Activated naive CD4-positive, alpha-beta T cell treated with anti-CD3 and anti-CD28 coated beads, Interleukin-2, amount 50 U/mL, for 24 hours (primary cell): ENCODE data around the gene HELZ.
"Not testable (repeated sequence)": the region's sequence is repeated elsewhere in the genome, so short reads cannot be mapped to it uniquely, and the experiment has no call there.

Experiments used
- H3K27ac Mint-ChIP-seq: one replicate; pipeline ENCODE4 v1.8.0; 2021; ENCODE audit warnings: mild to moderate bottlenecking, mixed read lengths
- H3K27me3 Mint-ChIP-seq: one replicate; pipeline ENCODE4 v1.8.0; 2021; ENCODE audit warnings: mixed read lengths
- H3K36me3 Mint-ChIP-seq: one replicate; pipeline ENCODE4 v1.8.0; 2021; ENCODE audit warnings: mixed read lengths
- H3K4me1 Mint-ChIP-seq: one replicate; pipeline ENCODE4 v1.8.0; 2021; ENCODE audit warnings: mixed read lengths
- H3K4me3 Mint-ChIP-seq: one replicate; pipeline ENCODE4 v1.8.0; 2021; ENCODE audit warnings: mild to moderate bottlenecking, mixed read lengths
- H3K9me3 Mint-ChIP-seq: one replicate; pipeline ENCODE4 v1.8.0; 2021; ENCODE audit warnings: mixed read lengths

HELZ gene

GRCh38 chr17:67245073-67245693, at the start of gene HELZ:
HELZ (minus strand) TSS chr17:67245196; CDS start chr17:67218804, 26,392 bp downstream.
- Mint-ChIP-seq H3K36me3 (peaks cover 3% of the 10 kb centered on the region), H3K9me3 (no peaks in the 10 kb centered on the region), H3K4me3 (peak within 1 kb of the TSS; percentile 88), H3K27ac (peak within 1 kb of the TSS; percentile 81), H3K4me1 (peaks cover 51% of the 10 kb centered on the region), H3K27me3 (no peaks in the 10 kb centered on the region)

GRCh38 chr17:67293251-67294203, 48.5 kb upstream of the HELZ start:
- Mint-ChIP-seq H3K4me3 (no peak overlapping the region), H3K36me3 (no peaks in the 10 kb centered on the region), H3K27me3 (no peaks in the 10 kb centered on the region), H3K4me1 (peaks cover 6% of the 10 kb centered on the region), H3K27ac (no peak overlapping the region), H3K9me3 (no peaks in the 10 kb centered on the region)

DNA sequence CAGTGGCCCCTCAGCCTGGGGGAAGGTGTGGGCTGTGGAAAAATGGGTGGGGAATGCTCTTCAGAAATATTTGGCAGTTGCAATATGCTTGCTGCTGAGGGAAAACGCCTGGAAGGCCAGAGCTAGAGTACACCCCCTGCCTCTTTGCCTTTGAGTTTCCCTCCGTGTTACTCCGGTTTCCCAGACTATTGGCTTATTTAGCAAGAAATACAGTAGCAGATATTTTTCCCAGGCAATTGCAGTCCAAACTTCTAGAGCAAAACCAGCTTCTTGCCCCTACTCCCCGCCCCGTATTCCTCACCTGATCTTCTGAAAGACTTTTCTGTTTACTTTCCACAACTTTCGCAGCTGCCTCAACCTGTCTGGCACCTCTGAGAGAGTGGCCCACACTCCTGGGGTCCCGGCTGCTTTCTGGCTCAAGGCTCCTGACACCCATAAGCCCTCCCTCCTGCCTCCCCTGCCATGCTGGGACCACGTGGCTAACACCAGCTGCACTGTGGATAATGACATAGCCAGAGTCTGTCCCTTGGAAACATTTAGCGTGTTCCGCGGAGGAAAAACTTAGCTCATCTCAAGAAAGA, 45.8 kb upstream of the HELZ start:
- Mint-ChIP-seq H3K4me1 (peaks cover 6% of the 10 kb centered on the region), H3K27ac (no peak overlapping the region), H3K4me3 (no peak overlapping the region), H3K9me3 (no peaks in the 10 kb centered on the region), H3K27me3 (no peaks in the 10 kb centered on the region), H3K36me3 (no peaks in the 10 kb centered on the region)

DNA sequence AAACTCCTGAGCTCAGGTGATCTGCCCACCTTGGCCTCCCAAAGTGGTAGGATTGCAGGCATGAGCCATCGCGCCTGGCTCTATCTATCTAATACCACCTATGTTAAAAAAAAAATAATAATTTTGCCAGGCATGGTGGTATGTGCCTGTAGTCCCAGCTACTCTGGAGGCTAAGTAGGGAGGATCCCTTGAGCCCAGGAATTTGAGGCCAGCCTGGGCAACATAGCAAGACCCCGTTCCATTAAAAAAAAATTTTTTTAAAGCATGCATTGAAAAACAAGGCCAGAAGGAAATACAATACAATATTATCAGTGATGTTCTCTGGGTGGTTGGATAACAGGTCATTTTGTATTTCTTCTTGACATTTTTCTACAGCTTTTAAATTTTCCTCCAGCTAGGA, 45.2 kb upstream of the HELZ start:
- no peaks in the 10 kb centered on the region for H3K9me3 Mint-ChIP-seq
- H3K36me3 Mint-ChIP-seq, result no peaks in the 10 kb centered on the region
- no peaks in the 10 kb centered on the region for H3K27me3 Mint-ChIP-seq
- no peak overlapping the region for H3K4me3 Mint-ChIP-seq
- peaks cover 6% of the 10 kb centered on the region for H3K4me1 Mint-ChIP-seq
- H3K27ac Mint-ChIP-seq, result no peak overlapping the region

DNA sequence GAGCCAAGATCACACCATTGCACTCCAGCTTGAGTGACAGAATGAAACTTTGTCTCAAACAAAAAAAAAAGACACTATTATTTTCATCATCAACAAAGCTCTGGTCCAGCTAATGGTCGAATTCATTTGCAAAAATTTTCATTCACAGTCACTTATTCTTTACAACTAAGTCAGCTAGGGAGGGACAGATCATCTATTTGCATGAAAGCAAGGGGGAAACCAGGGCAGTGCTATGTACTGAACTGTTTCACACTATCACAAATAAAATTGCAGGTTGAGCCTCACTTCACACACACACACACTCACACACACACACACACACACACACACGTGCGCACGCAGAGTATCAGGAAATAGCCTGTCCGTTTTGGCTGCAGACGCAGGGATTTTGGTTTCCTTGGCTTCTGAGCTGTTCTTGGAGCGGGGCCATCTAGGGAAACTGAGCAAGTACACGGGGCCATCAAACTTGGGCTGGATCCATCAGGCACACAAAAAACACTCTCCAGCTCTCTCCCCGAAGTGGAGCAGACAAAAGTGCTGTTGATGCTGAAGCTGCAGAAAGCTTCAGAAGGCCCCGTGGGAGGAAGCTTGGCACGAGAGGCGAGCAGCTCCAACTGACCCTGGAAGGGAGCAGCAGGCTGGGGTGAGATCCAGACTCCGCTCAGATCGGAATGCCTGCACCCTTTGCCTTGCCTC, 44.3 kb upstream of the HELZ start:
- H3K4me1 Mint-ChIP-seq, result peaks cover 6% of the 10 kb centered on the region
- no peaks in the 10 kb centered on the region for H3K36me3 Mint-ChIP-seq
- no peak overlapping the region for H3K4me3 Mint-ChIP-seq
- no peak overlapping the region for H3K27ac Mint-ChIP-seq
- H3K27me3 Mint-ChIP-seq, result no peaks in the 10 kb centered on the region
- no peaks in the 10 kb centered on the region for H3K9me3 Mint-ChIP-seq

DNA sequence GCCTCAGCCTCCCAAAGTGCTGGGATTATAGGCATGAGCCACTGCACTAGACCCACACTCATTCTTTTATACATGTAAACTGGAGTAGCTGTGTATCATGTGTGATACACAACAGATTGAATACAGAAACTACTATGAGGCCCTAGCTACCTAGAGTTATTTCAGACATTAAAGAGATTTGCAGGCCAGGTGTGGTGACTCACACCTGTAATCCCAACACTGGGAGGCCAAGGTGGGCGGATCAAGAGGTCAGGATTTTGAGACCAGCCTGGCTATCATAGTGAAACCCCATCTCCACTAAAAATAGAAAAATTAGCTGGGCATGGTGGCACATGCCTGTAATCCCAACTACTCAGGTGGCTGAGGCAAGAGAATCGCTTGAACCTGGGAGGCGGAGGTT, 41.8 kb upstream of the HELZ start:
- not testable (repeated sequence) for H3K4me3 Mint-ChIP-seq, H3K9me3 Mint-ChIP-seq, H3K36me3 Mint-ChIP-seq, H3K27me3 Mint-ChIP-seq, H3K27ac Mint-ChIP-seq, H3K4me1 Mint-ChIP-seq

DNA sequence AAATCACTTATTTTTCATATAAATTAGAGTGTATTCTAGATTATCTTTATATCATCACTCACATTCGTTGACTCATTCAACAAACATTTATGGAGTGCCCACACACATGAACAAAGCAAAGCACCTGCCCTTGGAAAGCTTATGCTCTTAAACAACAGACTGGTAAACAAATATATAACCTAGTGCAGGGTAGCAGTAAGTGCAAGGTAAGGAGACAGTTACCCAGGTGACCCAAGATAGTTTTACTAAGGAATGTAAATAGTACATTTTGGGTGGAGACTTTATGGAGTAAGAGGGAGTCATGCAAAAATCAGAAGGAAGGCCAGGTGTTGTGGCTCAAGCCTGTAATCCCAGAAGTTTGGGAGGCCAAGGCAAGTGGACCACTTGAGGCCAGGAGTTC, 40.4 kb upstream of the HELZ start:
- Mint-ChIP-seq H3K27ac (no peak overlapping the region), H3K4me1 (no peaks in the 10 kb centered on the region)

DNA sequence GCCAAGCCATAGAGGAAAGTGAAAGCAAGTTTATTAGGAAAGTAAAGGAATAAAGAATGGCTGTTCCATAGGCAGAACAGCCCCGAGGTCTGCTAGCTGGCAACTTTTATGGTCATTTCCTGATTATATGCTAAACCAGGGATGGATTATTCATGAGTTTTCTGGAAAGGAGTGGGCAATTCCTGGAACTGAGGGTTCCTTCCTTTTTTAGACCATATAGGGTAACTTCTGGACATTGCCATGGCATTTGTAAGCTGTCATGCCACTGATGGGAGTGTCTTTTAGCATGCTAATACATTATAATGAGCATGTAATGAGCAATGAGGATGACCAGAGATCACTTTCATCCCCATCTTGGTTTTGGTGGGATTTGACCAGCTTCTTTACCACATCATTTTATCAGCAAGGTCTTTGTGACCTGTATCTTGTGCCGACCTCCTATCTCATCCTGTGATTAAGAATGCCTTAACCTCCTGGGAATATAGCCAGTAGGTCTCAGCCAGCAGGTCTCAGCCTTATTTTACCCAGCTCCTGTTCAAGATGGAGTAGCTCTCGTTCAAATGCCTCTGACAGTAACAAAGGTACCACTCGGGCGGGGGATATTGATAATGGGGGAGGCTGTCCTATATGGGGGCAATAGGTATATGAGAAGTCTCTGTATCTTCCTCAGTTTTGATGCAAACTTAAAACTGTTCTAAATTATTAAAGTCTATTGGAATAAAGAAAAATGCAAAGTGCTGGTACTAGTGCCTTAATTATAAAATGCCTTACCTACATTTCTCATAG, 38.9 kb upstream of the HELZ start:
- Mint-ChIP-seq H3K36me3 (no peaks in the 10 kb centered on the region), H3K4me1 (no peaks in the 10 kb centered on the region), H3K27me3 (no peaks in the 10 kb centered on the region), H3K27ac (no peak overlapping the region), H3K4me3 (no peak overlapping the region), H3K9me3 (no peaks in the 10 kb centered on the region)

More for the DNA sequence above, 40.4 kb upstream of the HELZ start:
- Mint-ChIP-seq H3K9me3 (no peaks in the 10 kb centered on the region), H3K36me3 (no peaks in the 10 kb centered on the region), H3K4me3 (no peak overlapping the region), H3K27me3 (no peaks in the 10 kb centered on the region)

DNA sequence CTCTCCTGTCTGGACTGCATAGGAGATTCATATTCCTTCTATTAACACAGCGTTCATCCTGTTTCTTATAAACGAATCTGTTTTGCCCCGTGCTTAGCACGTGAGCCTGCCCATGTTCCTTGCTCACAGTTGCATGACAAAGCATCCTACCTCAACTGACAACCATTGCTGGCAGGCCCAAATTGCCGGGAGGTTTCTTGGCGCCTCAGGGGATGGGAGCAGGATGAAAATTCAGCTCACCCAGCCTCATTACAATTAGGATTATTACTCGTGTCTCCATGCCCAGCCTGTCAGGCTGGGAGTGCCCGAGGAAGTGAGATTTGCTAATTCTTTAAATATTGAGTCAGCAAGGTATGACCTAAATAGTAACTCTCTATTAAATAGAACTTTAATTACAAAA, 36.7 kb upstream of the HELZ start:
- no peak overlapping the region for H3K4me3 Mint-ChIP-seq
- H3K27ac Mint-ChIP-seq, result no peak overlapping the region
- H3K9me3 Mint-ChIP-seq, result no peaks in the 10 kb centered on the region
- H3K4me1 Mint-ChIP-seq, result no peaks in the 10 kb centered on the region
- no peaks in the 10 kb centered on the region for H3K27me3 Mint-ChIP-seq
- H3K36me3 Mint-ChIP-seq, result no peaks in the 10 kb centered on the region

DNA sequence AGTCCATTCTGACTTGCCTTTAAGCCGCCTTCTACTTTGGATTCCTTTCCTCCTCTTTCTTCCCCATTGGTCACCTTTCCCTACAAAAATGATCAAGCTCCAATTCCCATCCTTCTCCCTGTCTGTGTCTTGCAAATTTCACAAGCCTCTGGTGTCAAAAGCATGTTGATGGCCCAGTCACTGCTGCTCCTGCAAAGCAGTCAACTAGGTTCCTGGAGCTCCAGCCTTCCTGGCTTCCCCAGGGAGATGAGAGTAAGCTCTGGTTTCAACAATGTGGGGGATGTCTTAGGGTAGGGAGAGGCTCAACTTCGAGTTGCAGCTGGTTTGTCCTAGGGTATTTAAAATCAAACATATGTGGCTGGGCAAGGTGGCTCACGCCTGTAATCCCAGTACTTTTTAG, 36.1 kb upstream of the HELZ start:
- no peak overlapping the region for H3K4me3 Mint-ChIP-seq
- no peak overlapping the region for H3K27ac Mint-ChIP-seq
- H3K27me3 Mint-ChIP-seq, result no peaks in the 10 kb centered on the region
- H3K9me3 Mint-ChIP-seq, result no peaks in the 10 kb centered on the region
- no peaks in the 10 kb centered on the region for H3K4me1 Mint-ChIP-seq
- no peaks in the 10 kb centered on the region for H3K36me3 Mint-ChIP-seq

DNA sequence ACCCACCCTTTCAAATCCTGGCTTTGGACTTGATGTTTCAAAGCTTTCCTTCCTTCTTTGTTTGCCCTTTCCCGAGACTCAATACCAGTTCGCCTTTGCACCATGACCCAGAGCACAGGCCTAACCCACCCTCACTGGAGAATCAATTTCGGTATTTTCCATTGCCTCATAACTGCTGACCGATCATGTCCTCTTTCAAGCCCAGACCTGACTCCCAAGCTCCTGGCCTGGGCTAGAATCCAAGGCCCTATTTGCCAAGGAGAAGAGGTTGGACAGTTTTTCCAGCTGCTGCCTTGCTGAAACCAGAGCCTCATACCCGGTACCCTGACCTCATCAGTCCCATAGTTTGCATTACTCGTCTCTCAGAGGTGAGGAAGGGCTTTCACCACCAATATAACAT, 35.3 kb upstream of the HELZ start:
- H3K4me3 Mint-ChIP-seq, result no peak overlapping the region
- H3K9me3 Mint-ChIP-seq, result no peaks in the 10 kb centered on the region
- no peak overlapping the region for H3K27ac Mint-ChIP-seq
- H3K27me3 Mint-ChIP-seq, result no peaks in the 10 kb centered on the region
- no peaks in the 10 kb centered on the region for H3K4me1 Mint-ChIP-seq
- H3K36me3 Mint-ChIP-seq, result no peaks in the 10 kb centered on the region

DNA sequence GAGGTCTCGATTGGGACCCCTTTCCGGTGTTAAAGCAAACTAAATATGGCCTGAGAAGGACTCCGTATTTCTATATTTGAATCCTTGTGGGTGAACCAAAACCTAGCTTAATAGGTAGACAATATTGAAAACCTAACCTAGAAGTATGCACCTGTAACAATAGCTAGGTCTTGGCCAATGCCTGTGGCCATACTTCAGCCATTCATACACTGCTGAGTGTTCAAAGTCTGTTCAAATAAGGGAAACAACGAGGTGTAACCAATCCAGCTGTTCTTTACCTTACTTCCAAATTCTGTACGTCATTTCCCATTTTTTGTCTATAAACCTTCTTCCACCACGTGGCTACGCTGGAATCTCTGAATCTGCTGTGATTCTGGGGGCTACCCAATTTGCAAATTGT, 34.1 kb upstream of the HELZ start:
- H3K27ac Mint-ChIP-seq, result no peak overlapping the region
- H3K4me3 Mint-ChIP-seq, result no peak overlapping the region
- H3K36me3 Mint-ChIP-seq, result no peaks in the 10 kb centered on the region
- H3K4me1 Mint-ChIP-seq, result no peaks in the 10 kb centered on the region
- H3K27me3 Mint-ChIP-seq, result no peaks in the 10 kb centered on the region
- H3K9me3 Mint-ChIP-seq, result no peaks in the 10 kb centered on the region

- H3K4me1 Mint-ChIP-seq, result no peaks in the 10 kb centered on the region
- no peaks in the 10 kb centered on the region for H3K27me3 Mint-ChIP-seq
- no peaks in the 10 kb centered on the region for H3K9me3 Mint-ChIP-seq
- no peak overlapping the region for H3K27ac Mint-ChIP-seq
- no peak overlapping the region for H3K4me3 Mint-ChIP-seq
- no peaks in the 10 kb centered on the region for H3K36me3 Mint-ChIP-seq
Measured at GRCh38 chr17:67278363-67278762, 33.4 kb upstream of the HELZ start.

GRCh38 chr17:67276075-67276474, 31.1 kb upstream of the HELZ start:
- H3K4me1 Mint-ChIP-seq, result no peaks in the 10 kb centered on the region
- H3K36me3 Mint-ChIP-seq, result no peaks in the 10 kb centered on the region
- H3K9me3 Mint-ChIP-seq, result no peaks in the 10 kb centered on the region
- no peak overlapping the region for H3K4me3 Mint-ChIP-seq
- H3K27ac Mint-ChIP-seq, result no peak overlapping the region
- H3K27me3 Mint-ChIP-seq, result no peaks in the 10 kb centered on the region

GRCh38 chr17:67274466-67274865, 29.5 kb upstream of the HELZ start:
- Mint-ChIP-seq H3K27ac (no peak overlapping the region), H3K27me3 (no peaks in the 10 kb centered on the region), H3K36me3 (no peaks in the 10 kb centered on the region), H3K9me3 (no peaks in the 10 kb centered on the region), H3K4me3 (no peak overlapping the region), H3K4me1 (no peaks in the 10 kb centered on the region)
